HEK293 (cell line): ENCODE measurements around the gene MTERF1.

Experiments
- CTCF ChIA-PET: fragments of 350-600 bp; formaldehyde crosslinking; extraction: SDS; loops from one replicate; lab custom pipeline; 2021; ENCODE audit warnings: antibody characterized with exemption; lab: Yijun Ruan, JAX
- POLR2A ChIA-PET: fragments of 300-600 bp; formaldehyde crosslinking; extraction: SDS; loops from one replicate; lab custom pipeline; 2020; ENCODE audit warnings: antibody characterized with exemption, inconsistent platforms; lab: Yijun Ruan, JAX
- H3K27ac ChIP-seq: fragments of 200-500 bp; sonication (Bioruptor generic); 2 replicates; pipeline ENCODE4 v1.5.1; 2014; ENCODE audit warnings: low read depth, low read length, control low read depth, inconsistent platforms; ENCODE audit errors: extremely low read depth
- H3K36me3 ChIP-seq, 2 experiments: fragments of 200-500 bp in 1 of 2; sonication (Bioruptor generic) in 1 of 2; 1 replicate in 1 of 2; 2 replicates in 1 of 2; pipeline ENCODE4 v1.5.1; 2014 to 2017; ENCODE audit warnings: inconsistent platforms in 2 of 2, low read length in 2 of 2; ENCODE audit not compliant: control insufficient read depth in 2 of 2, insufficient read depth in 1 of 2
- H3K4me1 ChIP-seq: fragments of 200-500 bp; sonication (Bioruptor generic); 2 replicates; pipeline ENCODE4 v1.5.1; 2014; ENCODE audit warnings: mild to moderate bottlenecking, low read length, inconsistent platforms; ENCODE audit not compliant: control insufficient read depth, insufficient read depth
- H3K4me3 ChIP-seq: 2 replicates; pipeline ENCODE4 v1.5.1; 2011; ENCODE audit warnings: low read depth, mild to moderate bottlenecking, control low read depth, low read length, moderate library complexity
- H3K9me3 ChIP-seq: fragments of 200-500 bp; sonication (Bioruptor generic); 2 replicates; pipeline ENCODE4 v1.5.1; 2014; ENCODE audit warnings: low read depth, low read length, inconsistent platforms; ENCODE audit not compliant: control insufficient read depth, insufficient read depth
- ATF2 ChIP-seq: fragments of 450-650 bp; formaldehyde crosslinking; IDR thresholded peaks from 2 replicates; pipeline ENCODE4 v1.5.1; 2016; ENCODE audit warnings: missing biosample characterization, missing genetic modification characterization, low read depth
- BCL11B ChIP-seq: fragments of 450-650 bp; formaldehyde crosslinking; IDR thresholded peaks from 2 replicates; pipeline ENCODE4 v1.5.1; 2016; ENCODE audit warnings: low read depth, missing biosample characterization, missing genetic modification characterization
- FEZF1 ChIP-seq: fragments of 450-650 bp; formaldehyde crosslinking; IDR thresholded peaks from 2 replicates; pipeline ENCODE4 v1.5.1; 2016; ENCODE audit warnings: missing biosample characterization, missing genetic modification characterization
- GLI4 ChIP-seq: fragments of 450-650 bp; formaldehyde crosslinking; IDR thresholded peaks from 2 replicates; pipeline ENCODE4 v1.5.1; 2016; ENCODE audit warnings: missing biosample characterization, missing genetic modification characterization
- MEIS1 ChIP-seq: sonication (generic); formaldehyde crosslinking; IDR thresholded peaks from 2 replicates; pipeline ENCODE4 v1.8.1; 2022; ENCODE audit warnings: missing genetic modification reagents, mild to moderate bottlenecking, borderline replicate concordance
- OVOL3 ChIP-seq: fragments of 450-650 bp; formaldehyde crosslinking; IDR thresholded peaks from 2 replicates; pipeline ENCODE4 v1.5.1; 2016; ENCODE audit warnings: missing biosample characterization, missing genetic modification characterization
- PATZ1 ChIP-seq: fragments of 450-650 bp; formaldehyde crosslinking; IDR thresholded peaks from 2 replicates; pipeline ENCODE4 v1.5.1; 2016; ENCODE audit warnings: missing biosample characterization, missing genetic modification characterization
- SCRT2 ChIP-seq: fragments of 450-650 bp; formaldehyde crosslinking; IDR thresholded peaks from 2 replicates; pipeline ENCODE4 v1.5.1; 2016; ENCODE audit warnings: missing biosample characterization, missing genetic modification characterization
- WT1 ChIP-seq: fragments of 450-650 bp; formaldehyde crosslinking; IDR thresholded peaks from 2 replicates; pipeline ENCODE4 v1.5.1; 2016; ENCODE audit warnings: missing biosample characterization, missing genetic modification characterization
- YY2 ChIP-seq: fragments of 450-650 bp; formaldehyde crosslinking; IDR thresholded peaks from 2 replicates; pipeline ENCODE4 v1.5.1; 2016; ENCODE audit warnings: missing biosample characterization, missing genetic modification characterization
- ZBTB44 ChIP-seq: fragments of 450-650 bp; IDR thresholded peaks from 2 replicates; pipeline ENCODE4 v1.5.1; 2018; ENCODE audit warnings: missing biosample characterization, mild to moderate bottlenecking, missing genetic modification characterization
- ZBTB7A ChIP-seq: fragments of 450-650 bp; formaldehyde crosslinking; IDR thresholded peaks from 2 replicates; pipeline ENCODE4 v1.5.1; 2016; ENCODE audit warnings: low read depth, missing biosample characterization, missing genetic modification characterization
- ZNF114 ChIP-seq: fragments of 450-650 bp; formaldehyde crosslinking; IDR thresholded peaks from 2 replicates; pipeline ENCODE4 v1.5.0; 2017; ENCODE audit warnings: missing biosample characterization, missing genetic modification characterization
- ZNF16 ChIP-seq: fragments of 450-650 bp; formaldehyde crosslinking; IDR thresholded peaks from 2 replicates; pipeline ENCODE4 v1.5.1; 2016; ENCODE audit warnings: low read depth, missing biosample characterization, missing genetic modification characterization
- ZNF19 ChIP-seq: fragments of 450-650 bp; formaldehyde crosslinking; IDR thresholded peaks from 2 replicates; pipeline ENCODE4; 2016; ENCODE audit warnings: missing biosample characterization, missing genetic modification characterization, low read depth
- ZNF292 ChIP-seq: fragments of 450-650 bp; formaldehyde crosslinking; IDR thresholded peaks from 2 replicates; pipeline ENCODE4 v1.5.1; 2016; ENCODE audit warnings: low read depth, missing biosample characterization, missing genetic modification characterization, borderline replicate concordance
- ZNF341 ChIP-seq: fragments of 450-650 bp; formaldehyde crosslinking; IDR thresholded peaks from 2 replicates; pipeline ENCODE4; 2016; ENCODE audit warnings: low read depth, missing biosample characterization, missing genetic modification characterization
- ZNF37A ChIP-seq: fragments of 450-650 bp; IDR thresholded peaks from 2 replicates; pipeline ENCODE4 v1.5.1; 2018; ENCODE audit warnings: missing biosample characterization, missing genetic modification characterization
- ZNF391 ChIP-seq: fragments of 450-650 bp; formaldehyde crosslinking; IDR thresholded peaks from 2 replicates; pipeline ENCODE4 v1.5.1; 2016; ENCODE audit warnings: low read depth, missing biosample characterization, missing genetic modification characterization, borderline replicate concordance
- ZNF394 ChIP-seq: fragments of 450-650 bp; formaldehyde crosslinking; IDR thresholded peaks from 2 replicates; pipeline ENCODE4 v1.5.1; 2016; ENCODE audit warnings: missing biosample characterization, missing genetic modification characterization, mild to moderate bottlenecking, moderate library complexity, borderline replicate concordance
- ZNF548 ChIP-seq: fragments of 450-650 bp; formaldehyde crosslinking; IDR thresholded peaks from 2 replicates; pipeline ENCODE4 v1.5.1; 2016; ENCODE audit warnings: missing biosample characterization, missing genetic modification characterization
- ZNF558 ChIP-seq: fragments of 450-650 bp; formaldehyde crosslinking; IDR thresholded peaks from 2 replicates; pipeline ENCODE4 v1.5.1; 2016; ENCODE audit warnings: missing biosample characterization, missing genetic modification characterization
- ZNF561 ChIP-seq: fragments of 450-650 bp; IDR thresholded peaks from 2 replicates; pipeline ENCODE4 v1.5.1; 2018; ENCODE audit warnings: missing biosample characterization, missing genetic modification characterization, borderline replicate concordance
- ZNF571 ChIP-seq: fragments of 450-650 bp; formaldehyde crosslinking; IDR thresholded peaks from 2 replicates; pipeline ENCODE4 v1.5.0; 2017; ENCODE audit warnings: missing biosample characterization, missing genetic modification characterization
- ZNF600 ChIP-seq: fragments of 450-650 bp; formaldehyde crosslinking; IDR thresholded peaks from 2 replicates; pipeline ENCODE4 v1.5.1; 2016; ENCODE audit warnings: missing biosample characterization, missing genetic modification characterization
- ZNF610 ChIP-seq: fragments of 450-650 bp; formaldehyde crosslinking; IDR thresholded peaks from 2 replicates; pipeline ENCODE4 v1.5.1; 2016; ENCODE audit warnings: missing biosample characterization, missing genetic modification characterization, borderline replicate concordance
- ZNF623 ChIP-seq: fragments of 450-650 bp; formaldehyde crosslinking; IDR thresholded peaks from 2 replicates; pipeline ENCODE4 v1.5.1; 2016; ENCODE audit warnings: missing biosample characterization, missing genetic modification characterization

MTERF1 gene

GRCh38 chr7:91899563-91899962, 19.1 kb upstream of the MTERF1 start:
- TF ChIP-seq ZNF561 (tag by site-specific recombination) (no peak), ZNF19 (no peak), WT1 (tag by site-specific recombination) (no peak)
- CTCF ChIA-PET: interaction anchor here (0.7 kb wide), 1 partner anchor 890 kb away, joined by 6 read pairs; no protein-coding TSS in a partner anchor

GRCh38 chr7:91898240-91898992, 17.9 kb upstream of the MTERF1 start:
- no peaks in the 10 kb centered on the region for H3K4me1 ChIP-seq
- no peaks in the 10 kb centered on the region for H3K36me3 ChIP-seq
- ChIA-PET POLR2A (no interaction called here), CTCF (interaction anchor here (0.6 to 0.7 kb wide), 2 partner anchors 12 to 43 kb away, joined by 4 read pairs; no protein-coding TSS in a partner anchor)
- H3K4me3 ChIP-seq: no peak overlapping the region
- no peaks in the 10 kb centered on the region for H3K9me3 ChIP-seq
- H3K27ac ChIP-seq: no peak overlapping the region
- TF ChIP-seq ZNF292 (tag by site-specific recombination) (no peak), ZNF37A (tag by site-specific recombination) (no peak), ZNF623 (no peak), ZBTB7A (no peak), SCRT2 (tag by site-specific recombination) (no peak), ZNF394 (tag by site-specific recombination) (no peak), ATF2 (no peak), OVOL3 (tag by site-specific recombination) (no peak), ZNF114 (no peak), MEIS1 (CRISPR knock-in tag) (no peak), ZNF16 (tag by site-specific recombination) (no peak), ZNF548 (tag by site-specific recombination) (no peak), YY2 (tag by site-specific recombination) (no peak), ZNF341 (tag by site-specific recombination) (no peak), ZNF571 (tag by site-specific recombination) (no peak), FEZF1 (no peak)
- TF ChIP-seq, all 188 proteins: peak for 0

More at GRCh38 chr7:91899563-91899962, 19.1 kb upstream of the MTERF1 start:
- Histone ChIP-seq H3K4me3 (no peak overlapping the region), H3K9me3 (no peaks in the 10 kb centered on the region), H3K27ac (no peak overlapping the region), H3K4me1 (no peaks in the 10 kb centered on the region), H3K36me3 (no peaks in the 10 kb centered on the region)
- POLR2A ChIA-PET: no interaction called here

- Histone ChIP-seq H3K36me3 (no peaks in the 10 kb centered on the region), H3K9me3 (no peaks in the 10 kb centered on the region), H3K4me3 (no peak overlapping the region), H3K4me1 (peaks cover 12% of the 10 kb centered on the region), H3K27ac (no peak overlapping the region)
- ChIA-PET CTCF (interaction anchor here (0.8 kb wide), 1 partner anchor 14 kb away, joined by 3 read pairs; the partner anchor contains the start of gene MTERF1), POLR2A (no interaction called here)
- no peak for TF ChIP-seq ZNF391
- TF ChIP-seq ZBTB44: no peak
- TF ChIP-seq YY2 (tag by site-specific recombination): no peak
- TF ChIP-seq ZNF558 (tag by site-specific recombination): no peak
- TF ChIP-seq ZNF610 (tag by site-specific recombination): no peak
- TF ChIP-seq PATZ1: no peak
- TF ChIP-seq BCL11B: no peak
- TF ChIP-seq ZNF600 (tag by site-specific recombination): no peak
- TF ChIP-seq GLI4 (tag by site-specific recombination): no peak
- no peak for TF ChIP-seq ZNF19
Observed at GRCh38 chr7:91894781-91895480, 14.4 kb upstream of the MTERF1 start.
